Fibroblast of villous mesenchyme (primary cell): ENCODE data around the gene SOBP. TPM values are rescaled to one million over a fixed set of nuclear protein-coding genes. Genes with fewer than 3 reads are reported as not detected.
A peak's percentile ranks its signal among the peaks of the same experiment; 100 is the strongest.

Experiments
- DNase-seq: peaks from one replicate; pipeline ENCODE4 v3.0.0-alpha.2; 2010; ENCODE audit warnings: low read depth
- H3K4me3 ChIP-seq: 2 replicates; pipeline ENCODE4 v1.5.1; 2011; ENCODE audit warnings: low read depth, mild to moderate bottlenecking, low read length
- total RNA-seq: library from RNA; depleted of rRNA; stranded (reverse); fragments of >200 nt; gene quantifications from 2 replicates; pipeline ENCODE4 v1.2.3, GENCODE V29; 2012
- TF ChIP-seq, protein P1 (sequence below): IDR thresholded peaks from 2 replicates; pipeline ENCODE4 v1.5.1; 2012; ENCODE audit warnings: low read depth, mild to moderate bottlenecking, low read length; ENCODE audit not compliant: insufficient read depth

SOBP gene
- total RNA-seq, 1 donor = 1.3 TPM

DNA sequence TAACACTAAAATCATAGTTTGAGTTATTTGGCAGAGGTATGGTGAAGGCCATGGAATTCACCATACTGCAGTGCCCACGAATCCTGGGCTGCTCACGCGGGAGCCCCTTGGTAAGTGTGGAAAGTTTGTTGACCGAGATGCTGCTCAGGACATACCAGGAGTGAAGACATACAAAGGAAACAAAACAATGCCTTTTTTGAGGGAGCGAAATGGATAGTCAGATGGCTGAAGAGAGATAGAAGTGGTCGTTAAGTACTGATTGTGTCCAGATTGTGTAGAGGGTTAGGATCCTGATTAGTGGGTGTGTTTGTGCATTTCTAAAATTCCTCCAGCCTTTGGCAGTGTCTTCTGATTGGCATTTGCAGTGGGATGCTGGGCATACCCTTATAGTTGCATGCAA is 83.0 kb downstream of the SOBP start:
- TF ChIP-seq, protein P1, sequence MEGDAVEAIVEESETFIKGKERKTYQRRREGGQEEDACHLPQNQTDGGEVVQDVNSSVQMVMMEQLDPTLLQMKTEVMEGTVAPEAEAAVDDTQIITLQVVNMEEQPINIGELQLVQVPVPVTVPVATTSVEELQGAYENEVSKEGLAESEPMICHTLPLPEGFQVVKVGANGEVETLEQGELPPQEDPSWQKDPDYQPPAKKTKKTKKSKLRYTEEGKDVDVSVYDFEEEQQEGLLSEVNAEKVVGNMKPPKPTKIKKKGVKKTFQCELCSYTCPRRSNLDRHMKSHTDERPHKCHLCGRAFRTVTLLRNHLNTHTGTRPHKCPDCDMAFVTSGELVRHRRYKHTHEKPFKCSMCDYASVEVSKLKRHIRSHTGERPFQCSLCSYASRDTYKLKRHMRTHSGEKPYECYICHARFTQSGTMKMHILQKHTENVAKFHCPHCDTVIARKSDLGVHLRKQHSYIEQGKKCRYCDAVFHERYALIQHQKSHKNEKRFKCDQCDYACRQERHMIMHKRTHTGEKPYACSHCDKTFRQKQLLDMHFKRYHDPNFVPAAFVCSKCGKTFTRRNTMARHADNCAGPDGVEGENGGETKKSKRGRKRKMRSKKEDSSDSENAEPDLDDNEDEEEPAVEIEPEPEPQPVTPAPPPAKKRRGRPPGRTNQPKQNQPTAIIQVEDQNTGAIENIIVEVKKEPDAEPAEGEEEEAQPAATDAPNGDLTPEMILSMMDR = no peak
- no peak overlapping the region for H3K4me3 ChIP-seq
- DNase-seq = no peak

DNA sequence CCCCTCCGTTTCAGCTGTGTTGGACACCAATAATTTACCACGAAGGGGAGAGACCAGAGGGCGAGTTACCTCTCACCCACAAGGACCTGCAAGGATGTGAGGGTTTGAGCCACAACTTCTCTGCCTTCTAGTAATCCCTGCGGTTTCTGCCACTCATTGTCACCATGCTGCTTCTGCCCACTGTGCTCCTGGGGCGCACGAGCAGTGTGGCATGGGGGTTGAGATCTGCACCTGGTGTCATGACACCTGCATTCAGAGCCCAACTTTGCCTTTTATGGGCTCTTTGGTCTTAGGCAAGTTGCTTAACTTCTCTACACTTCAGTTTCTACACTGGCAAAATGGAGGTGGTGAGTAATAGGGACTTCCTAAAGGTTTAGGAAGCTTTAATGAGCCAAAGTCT is 84.9 kb downstream of the SOBP start:
- TF ChIP-seq, protein P1 = no peak
- H3K4me3 ChIP-seq = no peak overlapping the region
- no peak for DNase-seq

DNA sequence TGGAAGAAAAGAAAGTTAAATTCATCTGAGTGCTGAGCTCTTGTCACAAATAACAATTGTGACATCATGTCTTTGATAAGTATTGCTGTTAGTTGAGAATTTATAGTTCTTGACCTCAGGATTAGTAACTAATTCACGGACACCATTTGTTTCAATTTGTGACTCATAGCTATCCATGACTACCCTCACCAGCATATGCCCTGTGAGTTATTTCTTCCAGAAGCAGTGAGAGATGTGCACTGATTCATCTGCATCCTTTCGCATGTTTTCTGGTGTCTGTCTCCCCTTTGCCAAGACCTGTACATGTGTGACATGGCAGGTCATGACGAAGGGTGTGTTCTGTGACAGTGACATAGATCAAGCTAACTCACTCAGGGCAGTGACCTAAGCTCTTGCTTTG is 86.9 kb downstream of the SOBP start:
- DNase-seq = peak; percentile 17
- TF ChIP-seq, protein P1 = no peak
- H3K4me3 ChIP-seq = no peak overlapping the region

DNA sequence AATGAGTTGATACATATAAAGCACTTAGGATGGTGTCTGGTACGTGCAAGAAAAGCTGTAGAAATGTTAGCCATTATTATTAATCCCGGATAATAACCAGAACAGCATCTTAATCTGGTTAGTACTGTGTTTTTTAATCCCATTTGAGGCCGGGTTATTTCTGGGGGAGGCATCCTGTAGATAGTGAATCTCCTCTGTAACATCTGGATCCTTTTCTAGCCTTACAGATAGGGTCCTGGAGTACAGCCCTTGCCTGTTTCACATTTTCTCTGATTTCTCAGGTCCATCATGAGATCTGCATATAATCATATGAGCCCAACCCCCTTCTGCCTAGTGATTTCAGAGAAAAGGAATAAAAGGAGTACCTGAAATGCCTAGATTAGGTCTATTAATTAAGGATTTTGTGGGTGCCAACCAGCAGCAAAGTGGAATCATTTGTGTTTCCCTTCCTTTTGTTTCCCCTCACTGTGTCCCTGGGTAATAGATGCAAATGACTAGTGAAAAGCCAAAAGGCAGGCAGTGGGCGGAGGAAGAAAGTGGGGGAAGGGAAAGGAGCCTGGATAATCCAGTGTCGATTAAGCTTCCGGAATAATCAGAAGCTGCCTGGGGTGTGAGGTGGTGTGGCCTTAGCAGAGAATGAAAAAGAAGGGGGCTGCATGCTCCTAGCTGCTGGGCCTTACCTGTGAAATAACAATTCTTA is 88.9 kb downstream of the SOBP start:
- DNase-seq = no peak
- H3K4me3 ChIP-seq = no peak overlapping the region
- TF ChIP-seq, protein P1 = no peak

DNA sequence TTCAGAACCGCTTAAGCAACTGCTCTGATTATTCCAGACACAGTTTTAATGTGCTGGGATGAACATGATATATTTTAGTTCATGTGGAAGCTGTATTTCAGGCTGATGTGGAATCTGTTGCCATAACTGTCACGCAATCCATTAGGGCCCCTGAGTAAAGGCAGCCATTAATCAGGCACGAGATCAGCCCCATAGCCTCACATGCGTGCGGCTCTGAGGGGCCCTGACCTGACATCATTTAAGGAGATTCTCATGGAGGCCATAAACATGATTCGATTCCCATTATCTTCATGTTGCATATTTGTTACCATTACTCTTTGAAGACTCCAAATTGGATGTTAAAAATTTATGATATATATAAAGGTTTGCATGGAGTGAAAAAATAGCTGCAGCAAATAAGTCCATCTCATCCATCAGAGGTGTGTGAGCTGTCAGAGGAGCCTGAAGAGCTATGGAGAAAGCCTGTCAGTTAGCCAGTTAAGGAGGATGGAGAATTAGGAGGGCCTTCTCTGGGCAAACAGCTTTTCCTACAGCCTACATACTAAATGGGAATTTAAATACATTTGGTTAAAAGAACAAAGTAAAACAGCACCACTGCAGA is 89.6 kb downstream of the SOBP start:
- TF ChIP-seq, protein P1 = no peak
- DNase-seq = no peak

DNA sequence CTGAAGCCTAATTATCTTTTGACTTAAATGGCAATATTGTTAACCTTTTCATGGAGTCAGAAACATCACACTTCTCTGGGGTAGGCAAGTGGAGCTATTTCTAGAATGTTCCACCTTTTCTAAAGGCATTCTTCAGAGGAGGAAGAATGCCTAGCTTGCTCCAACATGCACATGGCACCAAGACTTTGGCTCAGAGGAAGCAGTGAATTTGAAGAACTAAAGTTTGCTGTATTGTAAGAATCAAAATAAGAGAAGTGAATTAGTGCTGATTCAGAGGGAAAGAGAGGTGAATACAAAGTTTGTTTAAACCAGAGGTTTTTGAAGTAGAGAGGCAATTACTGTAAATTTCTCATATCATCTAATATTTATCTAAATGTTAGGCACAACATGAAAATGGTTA is 92.2 kb downstream of the SOBP start:
- no peak overlapping the region for H3K4me3 ChIP-seq
- DNase-seq = no peak
- TF ChIP-seq, protein P1 = no peak

More for the DNA sequence above, 89.6 kb downstream of the SOBP start:
- H3K4me3 ChIP-seq = no peak overlapping the region

DNA sequence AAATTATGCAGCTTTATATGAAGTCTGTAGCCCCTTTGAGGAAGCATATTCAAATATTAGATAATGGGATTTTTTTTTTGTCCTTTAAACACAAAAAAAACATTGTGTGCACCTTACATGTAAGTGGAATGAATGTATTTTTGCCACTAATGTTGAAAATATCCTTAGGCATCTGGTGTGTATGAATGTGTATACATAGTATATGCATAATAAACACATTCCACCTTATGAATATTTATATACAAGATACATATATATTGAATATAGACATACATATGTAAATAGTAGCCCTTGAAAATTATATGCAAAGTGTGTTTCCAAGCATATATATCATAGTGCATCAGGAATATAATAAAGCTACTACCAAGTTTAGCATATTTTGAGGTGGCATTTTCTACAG is 94.8 kb downstream of the SOBP start:
- H3K4me3 ChIP-seq = no peak overlapping the region
- DNase-seq = no peak
- TF ChIP-seq, protein P1 = no peak
